Measurements from ENCODE around the gene NUCB2.

DNA sequence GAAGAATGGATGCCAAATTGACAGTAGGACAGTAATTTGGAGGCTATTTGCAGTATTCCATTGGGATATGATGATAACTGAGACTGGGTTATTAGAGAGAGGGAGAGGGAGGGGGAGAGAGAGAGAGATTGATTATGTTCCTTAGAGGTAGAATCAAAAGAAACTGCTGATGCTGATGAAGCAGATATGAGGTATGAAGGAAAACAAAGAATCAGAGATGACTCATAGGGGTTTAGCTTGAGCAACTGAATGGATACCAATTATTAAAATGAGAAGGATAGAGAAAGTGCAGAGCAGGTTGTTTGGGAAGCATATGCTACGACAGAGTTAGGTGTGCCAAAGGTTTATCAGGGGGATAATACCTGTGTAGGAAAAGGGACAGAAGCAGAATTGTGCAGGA is 12.8 kb upstream of the NUCB2 start:
- TF ChIP-seq POLR2A (IDR thresholded peaks at IDR 0.05; ENCODE audit: low read depth, low read length) (no peak), CHD2 (IDR thresholded peaks at IDR 0.05; ENCODE audit: borderline replicate concordance, low read depth, low read length) (no peak), CBX5 (IDR thresholded peaks at IDR 0.05; ENCODE audit: low read depth) (no peak), EP300 (IDR thresholded peaks at IDR 0.05; ENCODE audit: borderline replicate concordance in 1 of 2, control insufficient read depth in 1 of 2, low read depth in 2 of 2, low read length in 2 of 2) (no peak)

Data from GM12878 (cell line).